Germinal center (tissue), 1 donor: ENCODE data around the gene RPRM.
"Not testable (repeated sequence)": the region's sequence is repeated elsewhere in the genome, so short reads cannot be mapped to it uniquely, and the experiment has no call there.

Experiments used
- DNase-seq: peaks from one replicate; pipeline ENCODE4 v3.0.0; 2012; ENCODE audit warnings: mixed read lengths, low spot score

The RPRM gene

GRCh38 chr2:153478289-153479261, at the start of gene RPRM:
Gene RPRM (minus strand): TSS chr2:153478762. CDS start chr2:153478565, 197 bp downstream.
- DNase-seq = peak; percentile 79

DNA sequence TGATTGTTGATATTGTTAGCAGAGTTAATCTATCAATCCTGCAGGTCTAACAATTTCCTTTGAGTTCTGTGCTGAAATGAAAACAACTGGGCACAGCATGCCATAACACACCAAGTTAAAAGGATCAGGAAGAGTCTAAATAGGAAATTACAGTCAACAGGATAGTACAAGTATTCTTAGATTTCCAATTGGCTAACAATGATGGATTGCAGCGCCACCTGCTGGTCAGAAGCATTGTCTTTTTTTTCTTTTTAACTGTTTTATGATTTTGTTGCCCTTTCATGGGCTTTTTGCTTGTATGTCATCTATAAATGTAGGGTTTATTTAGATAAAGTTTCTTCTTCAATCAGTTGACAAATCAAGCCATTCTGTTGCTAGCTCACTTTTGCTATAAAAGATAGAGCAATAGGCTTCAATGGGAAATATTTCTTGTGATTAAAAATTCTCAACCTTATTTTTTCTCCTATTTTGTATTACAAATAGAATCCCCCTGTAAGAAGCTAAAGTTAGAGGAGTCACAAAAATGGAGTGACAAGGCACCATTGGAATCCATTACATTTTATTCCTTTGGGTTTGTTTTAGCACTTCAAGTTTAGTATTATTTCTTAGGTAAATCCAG, 40.8 kb upstream of the RPRM start:
- peak; percentile 10 for DNase-seq

GRCh38 chr2:153512331-153512730, 33.8 kb upstream of the RPRM start:
- no peak for DNase-seq

DNA sequence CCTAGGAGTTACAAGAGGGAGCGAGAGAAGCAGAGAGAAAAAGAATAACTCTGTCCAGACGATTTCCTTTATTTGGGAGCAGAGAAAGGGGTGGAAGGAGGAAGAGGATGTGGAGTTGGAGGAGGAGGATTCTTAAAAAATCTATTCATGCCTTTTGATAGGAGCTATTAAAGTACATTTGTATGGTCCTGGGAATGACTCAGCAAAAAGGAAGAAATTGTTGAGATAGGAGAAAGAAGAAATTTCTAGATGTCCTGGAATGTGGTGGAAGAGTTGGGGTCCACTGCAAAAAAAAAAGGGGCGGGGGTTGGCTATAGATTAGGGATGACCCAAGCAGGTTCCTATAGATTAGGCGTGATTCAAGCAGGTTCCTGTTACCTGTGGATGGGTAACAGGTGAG, 32.4 kb upstream of the RPRM start:
- DNase-seq = no peak

GRCh38 chr2:153509133-153509532, 30.6 kb upstream of the RPRM start:
- DNase-seq = peak; percentile 21

DNA sequence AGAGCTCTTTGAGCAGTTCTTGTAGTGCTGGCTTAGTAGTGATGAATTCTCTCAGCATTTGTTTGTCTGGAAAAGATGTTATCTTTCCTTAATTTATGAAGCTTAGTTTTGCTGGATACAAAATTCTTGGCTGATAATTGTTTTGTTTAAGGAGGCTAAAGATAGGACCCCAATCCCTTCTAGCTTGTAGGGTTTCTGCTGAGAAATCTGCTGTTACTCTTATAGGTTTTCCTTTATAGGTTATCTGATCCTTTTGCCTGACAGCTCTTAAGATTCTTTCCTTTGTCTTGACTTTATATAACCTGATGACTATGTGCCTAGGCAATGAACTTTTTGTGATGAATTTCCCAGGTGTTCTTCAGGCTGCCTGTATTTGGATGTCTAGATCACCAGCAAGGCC, 27.9 kb upstream of the RPRM start:
- DNase-seq = not testable (repeated sequence)

DNA sequence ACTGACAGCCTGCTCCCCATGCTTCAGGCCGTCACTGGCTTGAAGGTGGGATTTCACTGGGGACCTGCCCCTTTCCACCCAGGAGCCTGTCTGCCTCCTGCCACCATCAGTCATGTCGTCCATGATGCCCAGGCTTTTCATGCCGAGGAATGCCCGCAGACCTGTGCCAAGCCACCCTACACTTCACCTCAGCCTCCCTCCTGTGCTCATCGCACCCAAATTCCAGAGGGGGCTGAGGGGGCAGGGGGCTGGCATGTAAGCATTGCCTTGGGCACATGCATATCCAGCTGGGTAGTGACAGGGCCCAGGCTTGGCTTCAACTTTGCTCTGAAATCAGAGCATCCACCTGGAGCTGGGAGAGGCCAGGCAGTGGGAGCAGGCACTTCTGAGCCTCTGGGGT, 20.9 kb upstream of the RPRM start:
- no peak for DNase-seq

GRCh38 chr2:153497938-153498629, 19.5 kb upstream of the RPRM start:
- DNase-seq = no peak

DNA sequence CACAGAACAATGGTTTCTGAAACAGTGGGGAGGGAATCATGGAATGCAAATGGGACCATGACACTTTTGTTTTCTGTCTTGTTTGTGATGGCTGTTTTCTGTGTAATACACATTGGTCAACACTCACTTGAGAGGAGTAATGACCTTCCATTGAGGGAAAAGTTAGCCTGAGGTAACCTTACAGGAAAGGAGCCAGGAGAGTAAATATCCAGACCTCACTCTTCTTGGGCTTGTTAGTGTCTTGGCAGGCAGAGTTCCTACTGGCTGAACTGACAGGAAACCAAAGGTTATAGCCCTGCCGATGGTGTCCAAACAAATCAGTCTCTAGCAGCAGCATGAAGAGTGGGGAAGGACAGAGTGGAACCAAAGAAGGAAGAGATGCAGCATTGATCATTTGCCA, 17.2 kb upstream of the RPRM start:
- no peak for DNase-seq

- no peak for DNase-seq
Observed at GRCh38 chr2:153488072-153488471, 9.5 kb upstream of the RPRM start.

DNA sequence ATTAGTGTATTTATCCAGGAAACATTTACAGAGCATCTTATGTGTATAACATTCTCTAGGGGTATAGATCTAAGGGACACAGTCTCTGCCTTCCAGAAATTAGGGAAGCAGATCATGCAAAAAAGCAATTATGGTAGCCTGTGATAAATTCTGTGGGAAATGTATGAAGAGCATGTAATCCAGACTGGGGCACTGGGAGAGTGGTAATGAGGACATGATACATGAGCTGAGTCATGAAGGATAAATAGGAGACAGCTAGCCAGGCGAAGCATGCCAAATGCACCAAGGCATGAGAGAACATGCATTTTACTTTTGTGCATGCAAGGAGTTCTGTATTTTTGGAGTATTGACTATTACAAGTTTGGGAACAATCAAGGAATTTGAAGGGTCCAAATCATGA, 8.9 kb upstream of the RPRM start:
- DNase-seq = no peak

DNA sequence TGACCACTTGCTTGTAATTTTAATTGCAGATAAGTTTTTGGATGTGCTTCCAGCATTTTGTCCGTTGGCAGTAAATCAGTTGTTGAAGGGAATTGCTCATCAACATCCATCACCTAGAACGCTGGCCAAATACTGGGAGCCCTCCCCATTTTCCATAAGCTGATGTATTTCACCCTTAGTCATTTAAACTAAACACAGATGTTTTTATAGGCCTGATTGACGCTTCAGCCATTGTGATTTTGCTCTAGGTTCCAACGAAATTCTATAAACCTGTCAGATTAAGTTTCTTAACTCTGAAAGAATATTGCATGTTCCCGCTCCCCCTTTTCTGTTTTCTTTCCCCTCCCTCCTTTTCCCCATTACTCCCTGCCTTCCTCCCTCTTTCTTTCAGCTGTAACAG, 1.0 kb upstream of the RPRM start:
- DNase-seq = no peak

DNA sequence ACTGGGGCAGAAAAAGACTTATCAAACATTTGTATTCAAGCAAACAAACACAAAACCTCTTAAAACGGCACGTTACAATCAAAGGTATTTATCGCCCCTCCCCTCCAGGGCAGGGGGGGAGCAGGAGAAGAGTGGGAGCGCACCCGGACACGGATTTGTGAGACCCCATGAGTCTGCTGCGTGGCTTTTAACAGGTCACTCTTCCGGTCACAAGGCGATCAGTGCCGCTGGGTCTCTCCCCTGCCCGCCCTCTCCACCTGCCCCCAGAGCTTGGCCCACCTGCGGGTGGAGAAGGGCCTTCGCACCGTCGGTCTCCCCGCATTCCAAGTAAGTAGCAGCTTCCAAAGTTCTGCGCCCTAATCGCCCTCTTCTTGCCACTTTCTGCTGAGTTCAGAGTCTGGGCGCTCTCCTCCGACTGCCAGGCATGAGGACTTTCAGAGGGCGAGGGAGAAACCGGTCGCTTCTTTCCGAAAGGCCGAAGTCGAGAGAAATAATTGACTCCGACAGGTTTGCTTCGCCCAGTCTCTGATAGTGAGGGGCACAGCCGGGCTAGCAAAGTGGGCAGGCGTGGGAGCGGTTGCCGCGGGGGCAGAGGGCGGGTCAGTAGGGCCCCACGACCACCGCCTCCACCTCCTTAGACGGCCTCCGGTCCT, 800 bp downstream of the RPRM start:
- no peak for DNase-seq

DNA sequence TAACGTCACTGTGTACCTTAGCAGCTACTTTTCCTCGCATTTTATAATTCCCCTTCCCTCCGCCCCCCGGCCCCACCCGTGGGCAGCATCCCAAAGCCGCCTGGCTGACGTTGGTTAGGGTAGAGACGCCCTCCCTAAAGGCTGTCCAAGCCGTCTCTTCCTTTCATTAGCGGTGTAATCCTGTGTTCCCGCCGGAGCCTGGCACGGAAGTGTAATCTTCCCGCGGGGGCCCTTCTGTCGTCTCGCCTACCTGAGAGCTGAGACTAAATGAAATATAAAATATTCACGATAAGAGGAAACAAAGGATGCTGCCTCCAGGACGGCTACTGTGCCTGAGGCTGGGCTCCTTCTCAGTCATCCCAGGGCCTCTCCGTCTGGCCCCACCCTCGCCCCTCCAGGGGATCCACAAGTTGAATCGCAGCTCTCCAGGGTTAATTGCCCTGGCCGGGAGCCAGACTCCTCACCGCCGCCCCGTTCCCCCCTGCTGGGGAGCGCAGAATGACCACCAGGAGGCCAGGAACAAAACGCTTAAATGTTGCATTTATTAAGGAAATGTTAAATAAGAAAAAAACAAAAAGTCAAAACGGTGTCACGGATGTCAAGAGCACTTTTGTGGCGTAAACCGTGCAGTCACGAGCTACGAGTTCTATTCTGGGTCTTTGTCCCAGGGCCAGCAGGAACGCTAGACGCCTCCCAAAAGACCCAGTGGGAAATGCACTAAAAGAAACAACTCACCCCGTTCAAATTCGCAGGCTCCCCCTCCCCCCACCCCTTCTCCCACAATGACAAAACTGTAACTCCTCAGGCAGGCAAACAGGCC, 1.5 kb downstream of the RPRM start:
- DNase-seq = no peak

DNA sequence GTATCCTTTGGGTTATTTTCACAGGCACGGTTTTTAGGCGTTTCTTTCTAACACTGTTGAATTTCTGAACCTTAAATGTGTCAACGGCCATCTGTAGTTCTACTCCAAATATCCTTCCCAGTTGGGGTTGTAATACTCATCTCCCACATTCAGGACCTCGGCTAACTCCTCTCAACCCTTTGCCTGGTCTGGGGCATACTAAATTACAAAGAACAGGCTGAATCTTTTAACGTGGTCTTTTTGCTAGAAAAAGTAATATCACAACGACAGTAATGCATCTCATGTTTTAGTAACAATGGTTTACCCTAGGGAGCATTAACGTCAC, 2.1 kb downstream of the RPRM start:
- no peak for DNase-seq

GRCh38 chr2:153474876-153475435, 3.6 kb downstream of the RPRM start:
- no peak for DNase-seq

DNA sequence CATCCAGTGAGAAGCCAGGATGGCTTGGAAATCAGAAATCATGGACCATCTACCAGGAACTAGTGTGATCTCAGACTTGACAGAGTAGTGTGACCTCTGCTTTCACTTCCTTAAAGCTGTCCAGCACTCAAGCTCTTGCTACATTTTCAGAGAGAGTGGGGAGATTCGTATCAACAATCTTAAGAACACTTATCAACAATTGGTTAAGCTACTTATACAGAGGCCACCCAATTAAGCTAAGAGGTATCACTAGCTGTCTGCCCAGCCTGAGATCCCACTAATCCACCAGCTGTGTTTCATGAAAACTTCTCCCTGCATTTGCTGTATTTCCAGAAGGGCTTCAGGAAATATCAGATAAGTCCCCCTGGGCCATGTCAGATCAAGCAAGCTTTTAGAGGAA, 4.2 kb downstream of the RPRM start:
- no peak for DNase-seq

DNA sequence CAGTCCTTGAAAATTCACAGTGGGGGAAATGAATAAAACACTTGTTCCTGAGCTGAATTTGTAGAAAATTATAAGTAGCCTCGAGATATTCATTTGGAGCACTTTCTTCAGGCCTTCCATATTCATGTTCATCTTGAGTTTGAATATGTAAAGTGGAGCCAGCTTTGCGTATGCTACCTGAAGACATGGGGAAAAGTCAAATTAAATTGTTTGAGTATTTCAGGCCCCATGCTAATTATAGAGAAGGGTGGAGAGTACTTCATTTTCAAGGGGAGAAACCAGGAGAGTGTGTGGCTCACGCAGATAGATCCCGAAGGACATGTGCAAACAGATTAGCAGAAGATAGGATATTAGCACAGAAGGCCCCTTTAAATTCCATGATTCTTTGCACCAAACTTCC, 7.7 kb downstream of the RPRM start:
- DNase-seq = no peak

DNA sequence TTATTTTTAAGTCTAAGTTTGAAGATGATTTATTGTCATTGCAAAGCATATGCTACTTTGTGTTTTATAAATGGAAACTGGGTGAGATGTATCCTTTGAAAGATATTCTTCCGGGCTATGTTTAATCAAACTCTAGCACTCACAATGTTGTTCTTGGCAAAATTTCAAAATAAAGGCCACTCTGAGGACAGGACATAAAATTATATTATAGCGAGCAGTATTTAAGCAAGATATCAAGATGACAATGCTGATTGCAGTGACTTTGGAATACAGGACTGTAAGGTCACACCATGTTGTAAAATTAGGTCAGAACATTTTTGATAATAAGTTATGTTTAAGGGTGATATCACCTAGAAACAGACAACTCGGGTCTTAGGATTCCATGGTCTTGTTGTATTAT, 14.2 kb downstream of the RPRM start:
- DNase-seq = no peak

DNA sequence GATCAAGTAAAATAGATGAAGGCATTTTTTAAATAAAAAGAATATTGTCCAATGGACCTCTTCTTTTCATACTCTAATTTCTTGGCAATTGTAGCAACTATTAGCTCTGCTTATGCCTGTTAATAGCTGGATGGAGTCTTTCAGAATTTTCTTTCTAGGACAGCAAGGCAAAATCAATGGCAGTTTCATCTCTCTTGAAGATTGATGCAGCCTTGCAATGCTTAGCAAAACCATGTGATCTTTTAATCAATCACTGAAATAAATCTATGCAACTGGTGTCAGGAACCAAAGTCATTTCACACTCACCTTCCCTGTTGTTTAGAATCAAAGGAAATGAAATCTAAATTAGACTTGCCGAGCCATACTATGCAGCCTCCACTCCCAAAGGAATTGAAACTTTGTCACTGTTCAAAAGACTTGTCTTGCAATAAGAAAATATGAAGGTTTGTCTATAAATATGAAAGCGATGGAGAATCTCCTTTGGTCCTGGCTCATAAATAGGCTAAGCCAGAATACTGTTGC, 16.2 kb downstream of the RPRM start:
- no peak for DNase-seq

DNA sequence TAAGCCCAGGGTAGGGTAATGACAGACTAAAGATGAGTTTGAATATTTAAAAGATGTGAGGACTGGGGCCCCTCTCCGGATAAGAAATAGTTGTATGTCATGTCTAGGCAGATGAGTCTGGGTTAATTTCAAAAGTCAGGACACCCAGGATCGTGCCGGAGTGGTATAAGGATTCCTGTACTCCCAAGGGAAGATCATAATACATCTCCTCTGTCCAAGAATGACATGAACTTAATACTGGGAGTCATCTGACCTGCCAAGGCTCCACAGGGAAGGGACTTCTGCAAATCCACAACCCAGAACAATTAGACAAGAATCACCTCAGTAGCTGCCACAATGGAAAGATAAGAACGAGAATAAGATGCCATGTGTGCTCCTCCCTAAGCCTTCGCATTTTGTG, 17.1 kb downstream of the RPRM start:
- DNase-seq = no peak
